ENCODE measurements around the gene RGS16.

The RGS16 gene

DNA sequence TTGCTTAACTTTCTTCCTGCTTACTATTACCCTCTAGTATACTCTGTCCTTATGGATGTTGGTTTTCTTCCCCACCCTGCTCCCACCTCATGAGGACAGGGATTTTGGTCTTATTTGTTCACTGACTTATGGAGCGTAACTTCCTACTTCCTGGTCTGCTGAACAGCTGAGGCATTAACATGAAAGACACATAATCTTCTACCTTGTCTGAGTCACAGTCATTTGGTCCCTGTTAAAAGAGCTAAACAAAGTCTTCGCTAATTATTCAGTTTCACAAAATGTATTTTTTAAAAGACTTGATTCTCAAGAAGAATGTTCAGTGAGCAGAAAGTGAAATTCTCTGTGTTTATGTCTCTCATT, 33.6 kb downstream of the RGS16 start:
- no peak for DNase-seq

DNA sequence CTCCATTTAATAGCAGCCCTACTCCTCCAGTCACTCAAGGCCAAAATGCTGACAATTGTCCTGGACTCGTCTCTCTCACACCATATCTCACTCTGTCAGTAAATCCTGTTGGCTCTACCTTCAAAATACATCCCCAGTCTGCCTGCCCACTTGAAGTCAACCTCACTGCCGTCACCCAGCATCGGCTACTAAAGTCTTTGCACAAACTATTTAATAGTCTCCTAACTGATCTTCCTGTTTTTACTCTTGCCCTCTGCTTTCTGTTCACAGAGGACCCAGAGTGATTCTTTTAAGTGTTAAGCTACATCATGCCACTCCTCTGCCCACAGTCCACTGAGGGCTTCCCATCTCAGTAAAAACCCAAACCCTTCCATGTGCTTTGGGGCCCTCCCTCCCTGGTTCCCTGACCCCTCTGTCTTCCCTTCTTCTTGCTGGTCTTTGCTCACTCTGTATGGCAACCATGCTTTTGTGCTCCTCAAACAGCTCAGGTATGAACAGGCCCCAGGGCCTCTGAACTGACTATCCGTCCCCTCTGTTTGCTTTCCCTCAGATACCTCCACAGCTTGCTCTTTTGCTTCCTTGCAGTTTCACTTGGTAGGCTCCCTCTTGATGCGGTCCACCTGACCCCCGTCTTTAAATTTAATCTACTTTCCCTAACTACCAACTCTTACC, 34.1 kb downstream of the RGS16 start:
- DNase-seq = no peak

DNA sequence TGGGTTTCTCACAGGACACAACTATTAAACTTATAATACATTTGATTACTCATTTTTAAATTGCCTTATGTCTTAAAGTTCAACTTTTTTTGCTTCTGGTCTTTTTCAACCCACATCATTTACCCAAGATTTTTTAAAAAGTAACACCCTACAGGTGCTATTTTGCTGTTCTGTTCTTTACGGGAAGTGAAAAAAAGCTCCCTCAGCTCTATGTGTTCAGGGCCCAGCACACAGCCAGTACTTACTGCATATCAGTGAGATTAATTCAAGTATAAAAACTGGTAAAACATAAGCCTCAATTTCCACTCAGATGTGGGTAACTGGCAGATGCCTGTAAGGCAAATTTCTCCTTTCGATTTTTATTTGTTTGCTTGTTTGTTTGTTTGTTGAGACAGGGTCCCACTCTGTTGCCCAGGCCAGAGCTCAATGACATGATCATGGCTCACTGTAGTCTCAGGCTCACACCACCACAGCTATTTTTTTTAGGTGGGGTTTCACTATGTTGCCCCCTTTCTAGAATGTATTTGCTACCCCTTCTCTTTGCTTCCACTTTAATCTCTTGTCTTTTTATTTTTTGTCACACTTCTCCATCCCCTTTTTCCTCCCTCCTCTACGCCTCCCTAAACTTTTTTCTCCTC, 35.4 kb downstream of the RGS16 start:
- DNase-seq = no peak

DNA sequence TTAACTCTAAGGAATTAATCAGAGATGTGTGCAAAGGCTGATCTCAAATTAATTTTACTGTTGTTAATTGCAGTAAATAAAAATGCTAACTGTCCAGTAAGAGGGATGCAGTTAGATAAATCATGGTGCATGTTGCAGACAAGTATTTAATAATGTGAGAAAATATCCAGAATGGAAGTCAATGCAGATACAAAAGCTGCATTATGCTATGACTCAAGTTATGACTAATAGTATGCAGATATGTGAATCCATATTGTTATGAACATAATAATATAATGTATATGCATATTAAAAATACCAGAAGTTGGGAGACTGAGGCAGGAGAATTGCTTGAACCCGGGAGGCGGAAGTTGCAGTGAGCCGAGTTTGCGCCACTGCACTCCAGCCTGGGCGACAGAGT, 36.6 kb downstream of the RGS16 start:
- DNase-seq = no peak

DNA sequence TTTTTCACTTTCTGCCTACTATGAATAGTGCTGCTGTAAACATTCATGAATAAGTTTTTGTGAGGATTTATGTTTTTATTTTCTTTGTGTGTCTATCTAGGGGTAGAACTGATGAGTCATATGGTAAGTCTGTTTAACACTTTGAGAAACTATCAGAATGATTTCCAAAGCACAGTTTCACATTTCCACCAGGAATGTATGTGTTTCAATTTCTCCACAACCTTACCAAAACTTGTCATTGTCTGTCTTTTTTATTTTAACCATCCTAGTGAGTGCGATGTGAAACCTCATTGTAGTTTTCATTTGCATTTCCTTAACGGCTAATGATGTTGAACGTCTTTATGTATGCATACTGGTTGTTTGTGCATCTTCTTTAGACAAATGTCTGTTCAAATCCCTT, 38.7 kb downstream of the RGS16 start:
- no peak for DNase-seq

DNA sequence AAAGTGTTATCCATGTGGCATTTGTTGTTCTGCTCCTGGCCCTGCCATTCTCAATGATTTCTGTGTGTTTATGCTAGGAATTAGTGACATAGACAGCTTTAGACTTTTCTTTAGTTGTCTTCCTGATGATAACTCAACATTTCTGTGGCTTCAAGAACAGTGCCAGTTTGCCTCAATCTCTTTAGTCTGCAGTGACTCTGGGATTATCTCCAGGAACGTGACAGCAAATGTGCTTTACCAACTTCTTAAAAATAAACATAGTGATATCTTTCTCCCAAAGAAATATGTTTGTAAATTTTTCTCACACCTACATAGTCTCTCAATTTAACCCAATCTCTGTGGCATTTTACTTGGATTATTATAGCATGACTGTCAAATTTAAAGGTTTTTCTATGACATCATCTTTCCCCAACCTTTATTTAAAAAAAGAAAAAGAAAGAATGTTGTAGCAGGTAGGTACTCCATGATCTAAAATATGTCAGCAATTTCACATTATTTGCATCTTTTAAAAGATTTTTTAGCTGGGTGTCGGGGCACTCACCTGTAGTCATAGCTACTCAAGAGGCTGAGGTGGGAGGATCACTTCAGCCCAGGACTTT, 39.7 kb downstream of the RGS16 start:
- no peak for DNase-seq

DNA sequence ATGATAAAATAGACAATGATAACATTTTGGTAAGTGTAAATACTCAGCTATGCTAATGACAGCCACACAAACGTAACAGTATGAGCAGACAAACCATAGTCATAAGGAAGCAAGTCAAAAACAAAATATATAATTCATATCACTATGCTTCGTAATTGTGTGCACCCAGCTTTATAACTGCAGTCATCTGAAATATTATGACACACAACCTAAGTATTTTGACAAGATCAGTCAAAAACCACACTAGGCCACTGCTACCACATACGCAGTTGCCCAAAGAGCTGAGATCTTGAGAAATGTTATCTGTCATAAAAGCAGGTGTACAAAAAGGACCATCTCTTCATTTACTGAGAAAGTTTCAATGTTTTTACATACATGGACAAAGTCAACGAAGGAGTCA, 41.1 kb downstream of the RGS16 start:
- DNase-seq = no peak

DNA sequence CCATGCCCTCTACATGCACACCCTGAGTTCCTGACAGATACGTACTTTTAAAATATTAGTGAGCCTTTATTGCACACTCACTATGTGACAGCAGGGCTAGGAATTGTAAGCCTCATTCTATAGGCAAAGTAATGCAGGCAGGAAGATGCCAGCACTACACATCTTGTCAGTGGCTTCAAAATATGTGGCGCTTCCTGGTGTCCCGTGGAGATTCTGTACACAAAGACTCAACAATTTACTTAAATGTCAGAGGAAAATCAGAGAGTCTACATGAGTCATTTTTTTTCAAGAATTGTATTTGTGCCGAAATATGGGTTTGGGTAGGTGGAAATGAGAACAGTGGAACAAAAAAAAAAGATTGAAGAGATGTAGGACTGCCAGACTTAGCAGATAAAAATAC, 42.7 kb downstream of the RGS16 start:
- no peak for DNase-seq

DNA sequence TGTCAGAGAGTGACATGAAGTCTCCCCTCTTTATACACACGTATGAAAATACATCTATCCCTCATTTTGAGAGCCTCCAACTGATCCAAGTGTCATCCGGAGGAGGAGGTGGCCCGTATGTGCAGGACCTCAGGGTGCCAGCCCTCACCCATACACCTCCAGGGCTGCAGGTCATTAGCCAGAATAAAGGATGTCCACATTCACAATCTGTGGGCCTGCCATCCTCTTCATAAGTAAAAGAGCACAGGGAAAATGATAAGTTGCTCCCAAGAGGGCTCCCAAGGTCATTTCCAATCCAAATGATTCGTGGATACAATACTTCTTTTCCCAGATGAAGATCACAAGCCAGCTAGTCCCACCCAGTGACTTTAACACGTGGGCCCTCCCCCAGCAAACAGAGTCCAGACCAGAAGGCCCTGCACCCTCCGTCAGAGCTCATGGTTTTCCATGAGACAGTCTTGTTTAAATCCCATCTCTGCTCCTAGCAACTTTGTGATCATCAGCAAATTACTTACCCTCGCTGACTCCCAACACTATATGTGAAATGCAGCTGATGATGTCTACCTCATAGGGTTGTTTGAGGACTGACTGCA, 43.7 kb downstream of the RGS16 start:
- DNase-seq = no peak

DNA sequence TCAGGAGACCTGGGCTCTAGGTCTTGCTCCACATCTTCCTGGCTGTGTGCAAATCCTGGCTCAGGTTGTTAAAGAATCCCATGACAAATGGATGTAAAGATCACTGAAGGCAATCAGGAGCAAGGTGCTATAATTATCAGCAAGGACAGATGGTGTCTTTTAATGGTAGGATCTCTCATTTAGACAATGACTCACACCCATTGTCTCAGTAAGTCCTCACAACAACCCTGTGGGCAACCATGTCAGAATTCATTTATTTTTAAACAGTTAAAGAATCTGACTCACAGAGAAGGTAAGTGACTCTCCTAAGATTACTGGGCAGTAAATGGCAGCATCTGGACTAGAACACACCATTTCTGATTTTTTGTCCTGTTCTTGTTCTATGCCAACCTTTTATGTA, 47.9 kb downstream of the RGS16 start:
- DNase-seq = no peak

DNA sequence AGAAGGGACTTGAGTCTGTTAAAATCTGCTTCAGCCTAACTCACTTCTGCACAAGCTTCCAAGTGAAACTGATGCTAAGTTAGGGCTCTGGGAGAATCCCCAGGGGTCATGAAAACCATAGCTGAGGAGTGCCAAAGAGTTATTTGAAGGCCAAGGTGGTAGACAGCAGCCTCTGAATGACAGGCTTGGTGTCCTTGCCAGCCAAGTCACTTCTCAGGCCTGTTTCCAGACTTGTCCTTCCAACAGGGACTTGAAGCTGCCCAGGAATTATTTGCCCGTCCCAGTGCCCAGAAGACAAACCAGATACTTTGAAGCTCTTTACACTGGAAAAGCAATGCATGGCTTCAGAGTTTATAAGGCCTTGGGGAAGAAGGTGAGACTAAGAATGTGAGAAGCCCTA, 48.7 kb downstream of the RGS16 start:
- DNase-seq = no peak

DNA sequence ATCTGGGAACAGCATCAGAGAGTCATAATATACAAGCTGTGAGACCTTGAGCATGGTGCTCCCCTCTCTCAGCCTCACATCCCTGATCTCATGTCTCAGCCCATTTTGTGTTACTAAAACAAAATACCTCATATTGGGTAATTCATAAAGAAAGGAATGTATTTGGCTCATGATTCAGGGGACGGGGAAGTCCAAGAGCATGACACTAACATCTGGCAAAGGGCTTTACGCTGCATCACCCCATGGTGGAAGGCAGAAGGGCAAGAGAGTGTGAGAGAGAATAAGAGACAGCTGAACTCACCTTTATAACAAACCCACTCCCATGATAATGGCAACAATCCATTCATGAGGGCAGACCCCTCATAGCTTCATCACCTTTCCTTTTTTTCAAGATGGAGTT, 51.7 kb downstream of the RGS16 start:
- no peak for DNase-seq

DNA sequence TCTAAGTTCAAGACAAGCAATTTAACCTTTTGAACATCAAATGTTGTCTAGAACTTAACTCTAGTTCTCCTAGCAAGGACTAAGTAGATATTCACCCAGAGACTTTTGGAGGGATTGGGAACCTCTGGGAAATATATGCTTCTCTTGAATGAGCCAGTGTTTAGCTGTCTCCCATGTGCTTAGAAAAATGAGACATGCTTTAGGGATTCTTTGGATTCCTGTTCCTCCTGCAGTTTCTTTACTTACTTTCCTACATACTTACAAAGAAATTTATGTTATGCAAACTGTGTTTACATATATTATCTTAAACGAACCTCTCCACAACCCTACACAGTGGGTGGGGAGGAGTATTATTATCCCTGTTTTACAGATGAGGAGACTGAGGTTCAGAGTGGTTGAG, 54.4 kb downstream of the RGS16 start:
- no peak for DNase-seq

DNA sequence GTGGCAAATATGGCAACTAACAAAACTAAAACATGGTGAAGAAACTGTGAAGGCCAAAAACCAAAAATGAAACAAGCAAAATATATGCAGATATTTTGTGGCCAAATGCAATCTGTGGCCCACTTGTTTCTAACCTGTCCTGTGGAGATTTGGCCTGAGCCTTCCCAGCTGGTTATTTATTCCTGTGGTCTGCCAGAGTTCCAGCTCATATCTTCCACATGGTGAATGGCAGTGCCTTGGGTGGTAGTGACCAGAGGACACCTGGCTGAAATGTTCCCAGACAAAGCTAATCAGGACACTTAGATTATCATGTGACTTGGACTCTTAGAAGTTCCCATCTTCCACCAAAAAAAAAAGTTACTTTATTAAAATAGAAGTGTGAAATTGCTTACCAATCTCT, 54.8 kb downstream of the RGS16 start:
- no peak for DNase-seq
